Measurements from ENCODE around the gene LEO1. TPM values are rescaled to one million over a fixed set of nuclear protein-coding genes. Genes with fewer than 3 reads are reported as not detected.

The LEO1 gene
- total RNA-seq, 1 donor from 2014 or later: 19.9 TPM

DNA sequence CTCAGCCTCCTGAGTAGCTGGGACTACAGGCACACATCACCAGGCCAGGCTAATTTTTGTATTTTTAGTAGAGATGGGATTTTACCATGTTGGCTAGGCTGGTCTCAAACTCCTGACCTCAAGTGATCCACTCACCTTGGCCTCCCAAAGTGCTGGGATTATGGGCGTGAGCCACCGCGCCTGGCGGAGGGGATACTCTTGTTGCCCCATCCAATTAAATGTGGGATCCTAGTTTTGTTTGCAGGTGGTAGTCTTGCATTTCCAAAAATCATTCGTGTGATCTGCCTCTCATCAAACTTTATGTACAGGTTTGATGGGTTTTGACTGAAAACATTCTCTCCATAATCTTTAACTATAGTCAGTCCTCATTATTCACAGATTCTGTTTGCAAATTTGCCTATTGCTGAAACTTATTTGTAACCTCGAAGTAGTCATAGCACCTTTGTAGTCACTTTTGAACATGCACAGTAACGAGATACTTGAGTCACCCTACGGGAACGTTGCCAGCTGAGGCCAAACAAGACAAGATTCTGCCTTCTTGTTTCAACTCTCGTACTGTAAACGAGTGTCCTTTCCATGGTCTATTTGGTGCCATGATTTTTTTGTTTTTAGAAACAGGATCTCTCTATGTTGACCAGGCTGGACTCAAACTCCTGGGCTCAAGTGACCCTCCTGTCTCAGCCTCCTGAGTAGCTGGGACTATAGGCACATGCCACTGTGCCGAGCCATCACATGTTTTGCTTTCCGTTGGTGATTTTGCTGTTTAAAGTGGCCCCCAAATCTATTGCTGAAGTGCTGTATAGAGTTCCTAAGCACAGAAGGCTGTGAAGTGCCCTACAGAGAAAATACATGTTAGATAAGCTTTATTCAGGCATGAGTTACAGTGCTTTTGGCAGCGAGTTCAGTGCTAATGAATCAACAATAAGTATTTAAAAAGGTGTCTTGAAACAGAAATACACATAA lies 39.3 kb upstream of the LEO1 start:
- no peaks in the 10 kb centered on the region for H3K36me3 ChIP-seq (ENCODE audit: control insufficient read depth, insufficient read depth, low read length)
- no peaks in the 10 kb centered on the region for H3K27me3 ChIP-seq (ENCODE audit: control insufficient read depth, insufficient read depth, low read length)
- H3K4me3 ChIP-seq (ENCODE audit: low read depth, low read length): no peak overlapping the region
- DNase-seq (ENCODE audit: low read depth): no peak
- TF ChIP-seq, protein P1, sequence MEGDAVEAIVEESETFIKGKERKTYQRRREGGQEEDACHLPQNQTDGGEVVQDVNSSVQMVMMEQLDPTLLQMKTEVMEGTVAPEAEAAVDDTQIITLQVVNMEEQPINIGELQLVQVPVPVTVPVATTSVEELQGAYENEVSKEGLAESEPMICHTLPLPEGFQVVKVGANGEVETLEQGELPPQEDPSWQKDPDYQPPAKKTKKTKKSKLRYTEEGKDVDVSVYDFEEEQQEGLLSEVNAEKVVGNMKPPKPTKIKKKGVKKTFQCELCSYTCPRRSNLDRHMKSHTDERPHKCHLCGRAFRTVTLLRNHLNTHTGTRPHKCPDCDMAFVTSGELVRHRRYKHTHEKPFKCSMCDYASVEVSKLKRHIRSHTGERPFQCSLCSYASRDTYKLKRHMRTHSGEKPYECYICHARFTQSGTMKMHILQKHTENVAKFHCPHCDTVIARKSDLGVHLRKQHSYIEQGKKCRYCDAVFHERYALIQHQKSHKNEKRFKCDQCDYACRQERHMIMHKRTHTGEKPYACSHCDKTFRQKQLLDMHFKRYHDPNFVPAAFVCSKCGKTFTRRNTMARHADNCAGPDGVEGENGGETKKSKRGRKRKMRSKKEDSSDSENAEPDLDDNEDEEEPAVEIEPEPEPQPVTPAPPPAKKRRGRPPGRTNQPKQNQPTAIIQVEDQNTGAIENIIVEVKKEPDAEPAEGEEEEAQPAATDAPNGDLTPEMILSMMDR (IDR thresholded peaks at IDR 0.05; ENCODE audit: insufficient read depth, low read length, poor library complexity, severe bottlenecking): no peak

DNA sequence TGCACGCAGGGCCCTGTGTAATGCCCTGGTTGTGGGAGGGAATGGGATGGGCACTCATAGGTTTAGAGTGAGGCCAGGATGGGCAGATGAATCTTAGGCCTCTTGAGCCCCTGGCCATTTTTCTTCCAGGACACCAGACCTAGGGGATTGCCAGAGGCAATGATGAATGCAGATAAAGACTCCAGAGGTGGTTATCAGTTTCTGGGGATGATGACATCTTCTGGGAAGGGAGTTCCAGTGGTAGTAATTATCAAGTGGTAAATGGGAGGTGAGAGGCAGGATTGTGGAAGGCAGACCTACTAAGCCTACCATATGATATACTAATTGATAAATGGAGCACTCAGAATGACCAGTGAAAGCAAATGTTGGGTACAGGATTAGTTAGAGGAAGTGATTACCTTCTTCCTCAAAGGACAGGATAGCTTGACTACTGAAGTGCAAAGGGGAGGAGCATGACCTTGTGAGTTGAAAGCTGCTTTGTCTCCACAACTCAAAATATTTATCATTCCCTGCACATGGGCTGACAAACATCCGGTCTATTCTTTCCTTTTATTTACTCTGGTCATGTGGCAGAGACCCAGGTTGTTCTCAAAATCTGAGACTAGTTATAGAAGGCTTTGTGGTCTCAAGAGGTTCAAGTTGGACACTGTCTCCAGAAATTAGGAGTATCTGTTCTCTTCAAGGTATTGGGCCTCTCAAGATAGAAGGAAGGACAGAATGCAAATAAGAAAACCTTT lies 37.3 kb upstream of the LEO1 start:
- H3K27me3 ChIP-seq (ENCODE audit: control insufficient read depth, insufficient read depth, low read length): no peaks in the 10 kb centered on the region
- DNase-seq (ENCODE audit: low read depth): no peak
- H3K4me3 ChIP-seq (ENCODE audit: low read depth, low read length): no peak overlapping the region
- H3K36me3 ChIP-seq (ENCODE audit: control insufficient read depth, insufficient read depth, low read length): no peaks in the 10 kb centered on the region
- TF ChIP-seq, protein P1 (IDR thresholded peaks at IDR 0.05; ENCODE audit: insufficient read depth, low read length, poor library complexity, severe bottlenecking): no peak

- no peaks in the 10 kb centered on the region for H3K27me3 ChIP-seq (ENCODE audit: control insufficient read depth, insufficient read depth, low read length)
- no peak overlapping the region for H3K4me3 ChIP-seq (ENCODE audit: low read depth, low read length)
- no peaks in the 10 kb centered on the region for H3K36me3 ChIP-seq (ENCODE audit: control insufficient read depth, insufficient read depth, low read length)
- TF ChIP-seq, protein P1 (IDR thresholded peaks at IDR 0.05; ENCODE audit: insufficient read depth, low read length, poor library complexity, severe bottlenecking): no peak
- no peak for DNase-seq (ENCODE audit: low read depth)
Observed at GRCh38 chr15:52008359-52008697, 36.8 kb upstream of the LEO1 start.

GRCh38 chr15:52006702-52007340 lies 35.2 kb upstream of the LEO1 start:
- Histone ChIP-seq H3K4me3 (ENCODE audit: low read depth, low read length) (no peak overlapping the region), H3K36me3 (ENCODE audit: control insufficient read depth, insufficient read depth, low read length) (no peaks in the 10 kb centered on the region), H3K27me3 (ENCODE audit: control insufficient read depth, insufficient read depth, low read length) (no peaks in the 10 kb centered on the region)
- no peak for DNase-seq (ENCODE audit: low read depth)
- TF ChIP-seq, protein P1 (IDR thresholded peaks at IDR 0.05; ENCODE audit: insufficient read depth, low read length, poor library complexity, severe bottlenecking): no peak

GRCh38 chr15:52005748-52006701 lies 34.4 kb upstream of the LEO1 start:
- H3K36me3 ChIP-seq (ENCODE audit: control insufficient read depth, insufficient read depth, low read length): no peaks in the 10 kb centered on the region
- DNase-seq (ENCODE audit: low read depth): no peak
- no peak overlapping the region for H3K4me3 ChIP-seq (ENCODE audit: low read depth, low read length)
- TF ChIP-seq, protein P1 (IDR thresholded peaks at IDR 0.05; ENCODE audit: insufficient read depth, low read length, poor library complexity, severe bottlenecking): no peak
- H3K27me3 ChIP-seq (ENCODE audit: control insufficient read depth, insufficient read depth, low read length): no peaks in the 10 kb centered on the region
